HEK293 (cell line): ENCODE measurements around the gene RPS19BP1.
A peak's percentile ranks its signal among the peaks of the same experiment; 100 is the strongest.

Experiments
- CTCF ChIA-PET: fragments of 350-600 bp; formaldehyde crosslinking; extraction: SDS; loops from one replicate; lab custom pipeline; 2021; ENCODE audit warnings: antibody characterized with exemption; lab: Yijun Ruan, JAX
- POLR2A ChIA-PET: fragments of 300-600 bp; formaldehyde crosslinking; extraction: SDS; loops from one replicate; lab custom pipeline; 2020; ENCODE audit warnings: antibody characterized with exemption, inconsistent platforms; lab: Yijun Ruan, JAX
- H3K27ac ChIP-seq: fragments of 200-500 bp; sonication (Bioruptor generic); 2 replicates; pipeline ENCODE4 v1.5.1; 2014; ENCODE audit warnings: low read depth, low read length, control low read depth, inconsistent platforms; ENCODE audit errors: extremely low read depth
- H3K36me3 ChIP-seq, 2 experiments: fragments of 200-500 bp in 1 of 2; sonication (Bioruptor generic) in 1 of 2; 1 replicate in 1 of 2; 2 replicates in 1 of 2; pipeline ENCODE4 v1.5.1; 2014 to 2017; ENCODE audit warnings: inconsistent platforms in 2 of 2, low read length in 2 of 2; ENCODE audit not compliant: control insufficient read depth in 2 of 2, insufficient read depth in 1 of 2
- H3K4me1 ChIP-seq: fragments of 200-500 bp; sonication (Bioruptor generic); 2 replicates; pipeline ENCODE4 v1.5.1; 2014; ENCODE audit warnings: mild to moderate bottlenecking, low read length, inconsistent platforms; ENCODE audit not compliant: control insufficient read depth, insufficient read depth
- H3K4me3 ChIP-seq: 2 replicates; pipeline ENCODE4 v1.5.1; 2011; ENCODE audit warnings: low read depth, mild to moderate bottlenecking, control low read depth, low read length, moderate library complexity
- H3K9me3 ChIP-seq: fragments of 200-500 bp; sonication (Bioruptor generic); 2 replicates; pipeline ENCODE4 v1.5.1; 2014; ENCODE audit warnings: low read depth, low read length, inconsistent platforms; ENCODE audit not compliant: control insufficient read depth, insufficient read depth
- MZF1 ChIP-seq: fragments of 450-650 bp; formaldehyde crosslinking; IDR thresholded peaks from 2 replicates; pipeline ENCODE4 v1.5.1; 2017; ENCODE audit warnings: missing biosample characterization, missing genetic modification characterization, borderline replicate concordance
- PRDM10 ChIP-seq: fragments of 450-650 bp; formaldehyde crosslinking; IDR thresholded peaks from 2 replicates; pipeline ENCODE4 v1.5.1; 2016; ENCODE audit warnings: missing biosample characterization, missing genetic modification characterization
- SETDB1 ChIP-seq: IDR thresholded peaks from one replicate; pipeline ENCODE4 v1.6.1; 2017; ENCODE audit warnings: mild to moderate bottlenecking, low read length, moderate library complexity, mixed read lengths; ENCODE audit not compliant: insufficient read length
- TSHZ1 ChIP-seq: fragments of 450-650 bp; formaldehyde crosslinking; IDR thresholded peaks from 2 replicates; pipeline ENCODE4 v1.5.1; 2016; ENCODE audit warnings: missing biosample characterization, missing genetic modification characterization, borderline replicate concordance
- ZBTB21 ChIP-seq: fragments of 450-650 bp; formaldehyde crosslinking; IDR thresholded peaks from 2 replicates; pipeline ENCODE4 v1.5.1; 2017; ENCODE audit warnings: missing biosample characterization, missing genetic modification characterization
- ZFP3 ChIP-seq: fragments of 450-650 bp; formaldehyde crosslinking; IDR thresholded peaks from 2 replicates; pipeline ENCODE4 v1.5.1; 2016; ENCODE audit warnings: low read depth, missing biosample characterization, missing genetic modification characterization
- ZNF138 ChIP-seq: fragments of 450-650 bp; formaldehyde crosslinking; IDR thresholded peaks from 2 replicates; pipeline ENCODE4 v1.5.1; 2016; ENCODE audit warnings: missing biosample characterization, missing genetic modification characterization, borderline replicate concordance
- ZNF140 ChIP-seq: fragments of 450-650 bp; formaldehyde crosslinking; IDR thresholded peaks from 2 replicates; pipeline ENCODE4 v1.5.1; 2016; ENCODE audit warnings: missing biosample characterization, missing genetic modification characterization
- ZNF2 ChIP-seq: fragments of 450-650 bp; formaldehyde crosslinking; IDR thresholded peaks from 2 replicates; pipeline ENCODE4 v1.5.1; 2016; ENCODE audit warnings: missing biosample characterization, missing genetic modification characterization
- ZNF266 ChIP-seq: fragments of 450-650 bp; formaldehyde crosslinking; IDR thresholded peaks from 2 replicates; pipeline ENCODE4 v1.5.1; 2016; ENCODE audit warnings: missing biosample characterization, missing genetic modification characterization, low read depth
- ZNF555 ChIP-seq: fragments of 450-650 bp; formaldehyde crosslinking; conservative IDR thresholded peaks from 2 replicates; pipeline ENCODE4 v1.5.1; 2017; ENCODE audit warnings: missing biosample characterization, mild to moderate bottlenecking, missing genetic modification characterization, inconsistent platforms
- ZNF596 ChIP-seq: fragments of 450-650 bp; IDR thresholded peaks from 2 replicates; pipeline ENCODE4 v1.5.0; 2018; ENCODE audit warnings: missing biosample characterization, mild to moderate bottlenecking, missing genetic modification characterization, moderate library complexity
- ZNF660 ChIP-seq: fragments of 450-650 bp; IDR thresholded peaks from 2 replicates; pipeline ENCODE4 v1.5.1; 2018; ENCODE audit warnings: missing biosample characterization, mild to moderate bottlenecking, missing genetic modification characterization
- ZNF707 ChIP-seq: fragments of 450-650 bp; formaldehyde crosslinking; IDR thresholded peaks from 2 replicates; pipeline ENCODE4 v1.5.1; 2016; ENCODE audit warnings: missing biosample characterization, missing genetic modification characterization
- TF ChIP-seq, protein P1 (sequence below): fragments of 450-650 bp; formaldehyde crosslinking; IDR thresholded peaks from 2 replicates; pipeline ENCODE4 v1.5.1; 2016; ENCODE audit warnings: missing biosample characterization, missing genetic modification characterization, borderline replicate concordance

The RPS19BP1 gene

GRCh38 chr22:39490135-39490798 is 42.3 kb downstream of the RPS19BP1 start (continued):
- TF ChIP-seq ZBTB21 (tag by site-specific recombination) (no peak), ZNF555 (tag by site-specific recombination) (no peak), ZNF707 (tag by site-specific recombination) (no peak), MZF1 (tag by site-specific recombination) (peak; percentile 95; the same call in 1 of the 2 replicates), SETDB1 (no peak)

DNA sequence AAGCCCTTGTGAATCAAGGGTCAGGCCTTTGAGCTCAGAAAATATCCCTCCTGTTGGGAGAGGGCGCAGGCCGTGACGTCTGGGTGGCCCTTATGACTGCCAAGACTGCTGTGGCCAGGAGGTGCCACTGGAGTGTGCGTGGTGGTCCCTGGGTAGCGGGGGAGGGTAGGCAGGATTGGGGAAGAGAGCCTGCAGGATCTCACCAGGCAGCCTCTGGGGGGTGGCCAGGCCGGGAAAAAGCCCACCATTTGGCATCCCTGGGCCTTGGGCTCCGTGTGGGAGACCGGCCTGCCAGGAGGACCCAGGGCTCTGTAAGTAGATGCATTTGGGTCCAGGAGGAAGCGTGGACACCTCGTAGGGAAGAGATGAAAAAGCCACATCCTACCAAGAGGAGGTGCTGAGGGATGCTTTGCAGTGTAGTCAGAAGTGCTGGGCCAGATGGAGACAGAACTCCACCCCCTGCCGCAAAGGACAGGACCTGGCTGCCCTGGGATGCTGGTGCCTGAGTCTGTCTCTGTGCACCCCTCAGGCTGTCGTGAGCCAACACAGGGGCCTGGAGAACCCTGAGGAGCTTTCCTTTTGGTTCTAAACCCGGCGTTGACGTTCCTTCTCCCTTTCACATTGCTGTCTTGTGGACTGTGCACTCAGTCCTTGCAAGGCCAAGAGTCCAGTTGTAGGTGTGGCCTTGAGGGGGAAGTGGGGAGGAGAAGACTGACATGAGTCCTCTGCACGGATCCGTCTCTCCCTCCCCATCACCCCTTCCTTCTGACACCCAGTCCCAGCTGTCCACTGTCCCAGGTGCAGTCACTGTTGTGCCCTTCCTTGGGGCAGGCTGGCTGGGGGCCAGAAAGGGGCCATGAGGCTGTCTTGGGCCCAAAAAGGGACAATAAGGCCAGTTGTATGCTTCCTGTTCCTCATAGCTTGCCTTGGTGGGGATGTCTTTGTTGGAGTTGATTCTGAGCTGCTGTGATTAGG is 43.2 kb downstream of the RPS19BP1 start:
- Histone ChIP-seq H3K36me3 (peaks cover 0 to 8% of the 10 kb centered on the region in 2 experiments; a peak in 2 of 3 replicates), H3K4me3 (no peak overlapping the region), H3K9me3 (no peaks in the 10 kb centered on the region), H3K4me1 (no peaks in the 10 kb centered on the region), H3K27ac (0 out of 2 replicates have a peak overlapping the region, but pooled peaks have one; percentile 11)
- POLR2A ChIA-PET = interaction anchor here (0.6 to 2.3 kb wide), 10 partner anchors 11 to 1330 kb away, joined by 3 to 23 read pairs (median 4); partner anchors contain the start of genes ATF4, MIEF1, RPL3 and RPS19BP1
- TF ChIP-seq PRDM10 (tag by site-specific recombination) = no peak
- no peak for TF ChIP-seq ZFP3 (tag by site-specific recombination)
- TF ChIP-seq ZNF596 = no peak
- TF ChIP-seq ZNF140 (tag by site-specific recombination) = no peak
- no peak for TF ChIP-seq ZNF138 (tag by site-specific recombination)
- TF ChIP-seq ZNF266 (tag by site-specific recombination) = no peak
- TF ChIP-seq TSHZ1 = no peak
- TF ChIP-seq, protein P1, sequence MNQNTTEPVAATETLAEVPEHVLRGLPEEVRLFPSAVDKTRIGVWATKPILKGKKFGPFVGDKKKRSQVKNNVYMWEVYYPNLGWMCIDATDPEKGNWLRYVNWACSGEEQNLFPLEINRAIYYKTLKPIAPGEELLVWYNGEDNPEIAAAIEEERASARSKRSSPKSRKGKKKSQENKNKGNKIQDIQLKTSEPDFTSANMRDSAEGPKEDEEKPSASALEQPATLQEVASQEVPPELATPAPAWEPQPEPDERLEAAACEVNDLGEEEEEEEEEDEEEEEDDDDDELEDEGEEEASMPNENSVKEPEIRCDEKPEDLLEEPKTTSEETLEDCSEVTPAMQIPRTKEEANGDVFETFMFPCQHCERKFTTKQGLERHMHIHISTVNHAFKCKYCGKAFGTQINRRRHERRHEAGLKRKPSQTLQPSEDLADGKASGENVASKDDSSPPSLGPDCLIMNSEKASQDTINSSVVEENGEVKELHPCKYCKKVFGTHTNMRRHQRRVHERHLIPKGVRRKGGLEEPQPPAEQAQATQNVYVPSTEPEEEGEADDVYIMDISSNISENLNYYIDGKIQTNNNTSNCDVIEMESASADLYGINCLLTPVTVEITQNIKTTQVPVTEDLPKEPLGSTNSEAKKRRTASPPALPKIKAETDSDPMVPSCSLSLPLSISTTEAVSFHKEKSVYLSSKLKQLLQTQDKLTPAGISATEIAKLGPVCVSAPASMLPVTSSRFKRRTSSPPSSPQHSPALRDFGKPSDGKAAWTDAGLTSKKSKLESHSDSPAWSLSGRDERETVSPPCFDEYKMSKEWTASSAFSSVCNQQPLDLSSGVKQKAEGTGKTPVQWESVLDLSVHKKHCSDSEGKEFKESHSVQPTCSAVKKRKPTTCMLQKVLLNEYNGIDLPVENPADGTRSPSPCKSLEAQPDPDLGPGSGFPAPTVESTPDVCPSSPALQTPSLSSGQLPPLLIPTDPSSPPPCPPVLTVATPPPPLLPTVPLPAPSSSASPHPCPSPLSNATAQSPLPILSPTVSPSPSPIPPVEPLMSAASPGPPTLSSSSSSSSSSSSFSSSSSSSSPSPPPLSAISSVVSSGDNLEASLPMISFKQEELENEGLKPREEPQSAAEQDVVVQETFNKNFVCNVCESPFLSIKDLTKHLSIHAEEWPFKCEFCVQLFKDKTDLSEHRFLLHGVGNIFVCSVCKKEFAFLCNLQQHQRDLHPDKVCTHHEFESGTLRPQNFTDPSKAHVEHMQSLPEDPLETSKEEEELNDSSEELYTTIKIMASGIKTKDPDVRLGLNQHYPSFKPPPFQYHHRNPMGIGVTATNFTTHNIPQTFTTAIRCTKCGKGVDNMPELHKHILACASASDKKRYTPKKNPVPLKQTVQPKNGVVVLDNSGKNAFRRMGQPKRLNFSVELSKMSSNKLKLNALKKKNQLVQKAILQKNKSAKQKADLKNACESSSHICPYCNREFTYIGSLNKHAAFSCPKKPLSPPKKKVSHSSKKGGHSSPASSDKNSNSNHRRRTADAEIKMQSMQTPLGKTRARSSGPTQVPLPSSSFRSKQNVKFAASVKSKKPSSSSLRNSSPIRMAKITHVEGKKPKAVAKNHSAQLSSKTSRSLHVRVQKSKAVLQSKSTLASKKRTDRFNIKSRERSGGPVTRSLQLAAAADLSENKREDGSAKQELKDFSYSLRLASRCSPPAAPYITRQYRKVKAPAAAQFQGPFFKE (tag by site-specific recombination) = no peak
- TF ChIP-seq ZNF2 = no peak
- TF ChIP-seq ZNF660 (tag by site-specific recombination) = no peak
- CTCF ChIA-PET = interaction anchor here (0.6 to 10.7 kb wide), 13 partner anchors 9 to 822 kb away, joined by 3 to 380 read pairs (median 3); partner anchors contain the start of genes RPS19BP1 and TAB1
